Neural crest cell (in vitro differentiated cells): ENCODE results near the gene ASAP2. TPM values are rescaled to one million over a fixed set of nuclear protein-coding genes. Genes with fewer than 3 reads are reported as not detected.

ENCODE experiments used
- DNase-seq: peaks from one replicate; pipeline ENCODE4 v3.0.0; 2021; ENCODE audit warnings: low read depth, mixed read lengths, low spot score
- H3K27ac Mint-ChIP-seq: one replicate; pipeline ENCODE4 v1.8.0; 2021; ENCODE audit warnings: mild to moderate bottlenecking, mixed read lengths; ENCODE audit not compliant: unreplicated experiment
- H3K27me3 Mint-ChIP-seq: 2 replicates; pipeline ENCODE4 v1.8.0; 2021; ENCODE audit warnings: low read depth, mild to moderate bottlenecking, mixed read lengths
- H3K36me3 Mint-ChIP-seq: 2 replicates; pipeline ENCODE4 v1.8.0; 2021; ENCODE audit warnings: low read depth, mild to moderate bottlenecking, mixed read lengths
- H3K4me1 Mint-ChIP-seq: 2 replicates; pipeline ENCODE4 v1.8.0; 2021; ENCODE audit warnings: mixed read lengths
- H3K4me3 Mint-ChIP-seq: one replicate; pipeline ENCODE4 v1.8.0; 2021; ENCODE audit warnings: mild to moderate bottlenecking, mixed read lengths
- H3K9me3 Mint-ChIP-seq: 2 replicates; pipeline ENCODE4 v1.8.0; 2021; ENCODE audit warnings: mixed read lengths
- CTCF ChIP-seq: fragments of 200-600 bp; sonication (generic); conservative IDR thresholded peaks from 2 replicates; pipeline ENCODE4 v1.5.0; 2021; ENCODE audit warnings: antibody characterized with exemption, mild to moderate bottlenecking
- total RNA-seq: library from RNA; stranded (reverse); gene quantifications from 2 replicates; pipeline ENCODE4 v1.2.1, GENCODE V29; 2021

Gene ASAP2
- total RNA-seq, 1 donor from 2014 or later: 48.6 TPM

GRCh38 chr2:9388199-9388681 is 181.6 kb downstream of the ASAP2 start:
- Mint-ChIP-seq H3K9me3 (no peaks in the 10 kb centered on the region), H3K27me3 (no peaks in the 10 kb centered on the region), H3K36me3 (peaks cover 11% of the 10 kb centered on the region), H3K27ac (no peak overlapping the region), H3K4me3 (no peak overlapping the region), H3K4me1 (peaks cover 9% of the 10 kb centered on the region)
- no peak for DNase-seq
- no peak for TF ChIP-seq CTCF

DNA sequence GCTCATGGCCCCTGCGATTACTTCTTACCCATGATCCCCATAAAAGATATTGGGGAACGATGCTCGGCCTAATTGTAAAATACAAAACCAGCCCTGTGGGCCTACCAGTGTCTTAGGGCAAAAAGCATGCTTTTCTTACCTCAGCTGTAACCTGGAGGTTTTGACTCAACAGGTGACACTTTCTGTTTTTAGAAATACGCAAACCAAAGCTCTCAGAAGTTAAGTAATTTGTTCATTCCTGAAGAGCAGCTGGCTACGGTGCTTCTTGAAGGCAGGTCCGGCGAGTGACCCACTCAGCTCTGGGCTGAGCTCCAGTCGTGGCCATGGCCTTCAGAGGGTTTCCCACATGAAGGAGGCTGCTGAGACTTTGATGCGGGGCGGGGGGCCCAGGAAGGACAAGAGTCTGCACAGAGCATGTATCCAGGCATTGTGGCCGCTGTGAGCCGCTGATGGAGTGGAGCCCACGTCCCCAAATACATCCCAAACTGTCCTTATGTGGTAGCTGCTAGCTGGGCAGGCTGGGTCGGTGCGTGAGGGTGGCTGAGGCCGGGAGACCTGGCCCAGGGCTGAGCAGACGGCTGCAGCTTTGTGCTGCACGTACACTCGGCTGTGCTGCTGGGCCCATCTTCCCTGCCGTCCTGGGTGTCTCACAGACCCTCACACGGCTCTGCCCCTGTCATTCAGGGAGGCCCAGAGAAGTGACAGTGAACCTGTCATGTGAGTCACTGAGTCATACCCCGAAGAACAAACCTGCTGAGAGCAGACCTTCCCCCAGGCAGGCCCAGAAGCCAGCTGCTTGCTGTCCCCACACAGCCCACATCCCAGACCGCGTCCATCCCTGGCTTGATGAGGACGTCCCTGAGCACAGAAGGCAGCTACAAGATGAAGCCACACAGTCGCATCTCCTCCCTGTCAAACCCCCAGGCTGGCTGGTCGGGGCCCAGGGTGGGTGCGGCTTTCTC is 182.6 kb downstream of the ASAP2 start:
- H3K9me3 Mint-ChIP-seq: no peaks in the 10 kb centered on the region
- H3K36me3 Mint-ChIP-seq: peaks cover 7% of the 10 kb centered on the region
- no peak for DNase-seq
- TF ChIP-seq CTCF: no peak
- H3K27ac Mint-ChIP-seq: no peak overlapping the region
- no peak overlapping the region for H3K4me3 Mint-ChIP-seq
- peaks cover 14% of the 10 kb centered on the region for H3K4me1 Mint-ChIP-seq
- no peaks in the 10 kb centered on the region for H3K27me3 Mint-ChIP-seq

DNA sequence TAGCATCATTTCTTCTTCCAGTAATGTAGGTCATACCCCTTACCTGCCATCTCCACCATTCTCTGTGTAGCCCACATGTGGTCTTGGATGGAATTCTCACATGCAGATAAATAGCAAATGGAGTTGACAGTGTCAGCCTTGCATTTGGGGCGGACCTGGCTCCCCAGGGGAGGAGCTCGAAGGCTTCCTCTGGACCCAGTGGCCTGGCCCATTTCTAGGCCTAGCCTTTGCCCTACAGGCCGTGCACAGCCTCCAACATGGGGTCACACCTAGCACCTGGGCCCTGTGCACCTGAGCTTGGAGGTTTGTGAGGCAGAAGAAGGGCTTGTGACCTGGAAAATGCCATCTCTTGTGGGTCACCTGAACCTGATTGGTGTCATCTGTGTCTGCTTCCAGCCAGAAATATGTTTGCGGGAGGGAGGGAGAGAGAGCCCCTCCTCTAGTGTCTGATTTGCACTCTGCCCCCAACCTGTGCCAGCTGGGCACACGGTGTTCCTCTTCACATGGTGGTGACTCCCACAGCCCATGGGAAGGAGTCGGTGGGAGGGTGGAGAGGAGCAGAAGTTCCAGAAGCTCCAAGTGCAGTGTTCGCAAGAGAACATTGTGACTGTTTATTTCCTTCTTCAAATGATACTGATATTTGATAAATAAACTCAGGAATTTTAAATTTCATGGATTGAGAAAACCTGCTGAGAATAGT is 183.7 kb downstream of the ASAP2 start:
- Mint-ChIP-seq H3K9me3 (no peaks in the 10 kb centered on the region), H3K27me3 (no peaks in the 10 kb centered on the region), H3K4me1 (peaks cover 14% of the 10 kb centered on the region), H3K4me3 (no peak overlapping the region), H3K36me3 (peaks cover 7% of the 10 kb centered on the region), H3K27ac (no peak overlapping the region)
- no peak for DNase-seq
- TF ChIP-seq CTCF: no peak

- Mint-ChIP-seq H3K36me3 (peaks cover 7% of the 10 kb centered on the region), H3K9me3 (no peaks in the 10 kb centered on the region), H3K27me3 (no peaks in the 10 kb centered on the region), H3K4me3 (peak overlapping the region; percentile 6), H3K4me1 (peaks cover 14% of the 10 kb centered on the region), H3K27ac (no peak overlapping the region)
- no peak for DNase-seq
- TF ChIP-seq CTCF: no peak
These were observed 184.4 kb downstream of the ASAP2 start for GRCh38 chr2:9390991-9391390.

DNA sequence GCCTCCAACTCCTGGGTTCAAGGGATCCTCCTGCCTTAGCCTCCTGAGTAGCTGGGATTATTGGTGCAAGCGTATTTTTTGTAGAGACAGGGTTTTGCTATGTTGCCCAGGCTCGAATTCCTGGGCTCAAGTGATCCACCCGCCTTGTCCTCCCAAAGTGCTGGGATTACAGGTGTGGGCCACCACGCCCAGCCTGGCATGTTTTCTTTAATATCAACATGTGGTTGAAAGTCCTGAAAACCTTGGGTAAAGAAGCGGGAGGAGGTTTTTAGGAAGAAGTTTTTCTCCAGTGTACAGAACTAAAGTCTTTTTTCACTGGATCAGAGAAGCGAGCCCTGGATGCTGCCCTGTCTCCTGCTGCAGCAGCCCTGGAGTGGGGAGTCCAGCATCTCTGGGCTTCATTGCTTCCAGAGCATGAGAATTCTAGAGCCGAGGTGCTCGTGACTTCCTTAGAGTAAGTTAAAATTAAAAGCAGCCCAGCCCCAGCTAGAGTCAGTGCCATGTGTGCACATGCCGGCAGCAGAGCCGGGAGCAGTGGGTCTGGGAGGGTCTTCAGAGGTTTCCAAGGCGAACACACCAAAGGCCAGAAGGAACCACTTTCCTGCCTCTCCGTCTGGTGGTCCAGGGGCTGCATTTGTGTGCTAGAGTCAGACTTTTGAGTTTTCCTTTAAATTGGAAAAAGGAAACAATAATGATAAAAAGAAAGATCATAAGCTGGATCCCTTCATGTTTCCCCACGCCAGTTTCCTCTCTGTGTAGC is 185.5 kb downstream of the ASAP2 start:
- Mint-ChIP-seq H3K9me3 (no peaks in the 10 kb centered on the region), H3K27me3 (no peaks in the 10 kb centered on the region), H3K4me1 (peaks cover 14% of the 10 kb centered on the region), H3K4me3 (no peak overlapping the region), H3K27ac (peak overlapping the region; percentile 43), H3K36me3 (peaks cover 9% of the 10 kb centered on the region)
- no peak for DNase-seq
- no peak for TF ChIP-seq CTCF
